H1 (cell line): ENCODE results near the gene IL10RA. TPM values are rescaled to one million over a fixed set of nuclear protein-coding genes. Genes with fewer than 3 reads are reported as not detected.

Experiments used
- BRCA1 ChIP-seq: IDR thresholded peaks from 2 replicates; pipeline ENCODE4 v1.6.1; 2012; ENCODE audit warnings: low read depth, low read length, improper control_type of control experiment
- CTBP2 ChIP-seq: IDR thresholded peaks from 2 replicates; pipeline ENCODE4 v1.7.0; 2011; ENCODE audit warnings: borderline replicate concordance, mild to moderate bottlenecking, moderate library complexity, mixed read lengths, low read length; ENCODE audit not compliant: insufficient read depth, insufficient read length
- EZH2 ChIP-seq: fragments of 200-600 bp; sonication (generic); IDR thresholded peaks from 2 replicates; pipeline ENCODE4 v1.7.1; 2012; ENCODE audit warnings: low read depth, mild to moderate bottlenecking, moderate library complexity, low read length, inconsistent platforms; ENCODE audit not compliant: severe bottlenecking
- GTF2F1 ChIP-seq: IDR thresholded peaks from 2 replicates; pipeline ENCODE4 v1.6.1; 2012; ENCODE audit warnings: low read depth, low read length, improper control_type of control experiment, borderline replicate concordance
- MAFK ChIP-seq: IDR thresholded peaks from 2 replicates; pipeline ENCODE4 v1.6.1; 2012; ENCODE audit warnings: low read depth, mild to moderate bottlenecking, improper control_type of control experiment, low read length
- RFX5 ChIP-seq: IDR thresholded peaks from 2 replicates; pipeline ENCODE4 v1.6.1; 2011; ENCODE audit warnings: low read depth, low read length, improper control_type of control experiment, borderline replicate concordance
- SP1 ChIP-seq: IDR thresholded peaks from 2 replicates; pipeline ENCODE4 v1.6.1; 2011; ENCODE audit warnings: low read depth, low read length
- SP4 ChIP-seq: IDR thresholded peaks from 2 replicates; pipeline ENCODE4 v1.6.1; 2012; ENCODE audit warnings: low read length, inconsistent platforms
- TBP ChIP-seq: IDR thresholded peaks from 2 replicates; pipeline ENCODE4 v1.6.1; 2011; ENCODE audit warnings: low read depth, low read length, improper control_type of control experiment
- polyA plus RNA-seq, 7 experiments: library from polyadenylated mRNA; depleted of rRNA in 3 of 7; stranded (reverse) in 5 of 7; unstranded in 2 of 7; fragments of >200 nt in 5 of 7; fragments of 200-250 nt in 2 of 7; gene quantifications; 1 replicate in 5 of 7; 2 replicates in 1 of 7; 4 replicates in 1 of 7; pipeline versions ENCODE4 v1.2.1 to v1.2.3, GENCODE V29; 2011 to 2013; ENCODE audit warnings: missing spikeins in 2 of 7, mixed read lengths in 2 of 7
- total RNA-seq: library from RNA; stranded (reverse); fragmentation: NEBNext Ultra II Directional; extraction: Animal tissue kit (Norgen Biotek cat#: 25700); gene quantifications from 2 replicates; pipeline ENCODE4 v1.2.1, GENCODE V29; 2021
- TF ChIP-seq, protein P1 (sequence below): fragments of 300-600 bp; sonication (generic); IDR thresholded peaks from 2 replicates; pipeline ENCODE4 v1.7.1; 2012; ENCODE audit warnings: low read length, moderate library complexity, mild to moderate bottlenecking, inconsistent platforms; ENCODE audit not compliant: insufficient replicate concordance

IL10RA gene
- total and polyA plus RNA-seq, 2 of the 8 experiments (the other 6 are each of a cell fraction or from before 2014, with no cell fraction given): 0.05 to 0.11 TPM

- TF ChIP-seq, protein P1, sequence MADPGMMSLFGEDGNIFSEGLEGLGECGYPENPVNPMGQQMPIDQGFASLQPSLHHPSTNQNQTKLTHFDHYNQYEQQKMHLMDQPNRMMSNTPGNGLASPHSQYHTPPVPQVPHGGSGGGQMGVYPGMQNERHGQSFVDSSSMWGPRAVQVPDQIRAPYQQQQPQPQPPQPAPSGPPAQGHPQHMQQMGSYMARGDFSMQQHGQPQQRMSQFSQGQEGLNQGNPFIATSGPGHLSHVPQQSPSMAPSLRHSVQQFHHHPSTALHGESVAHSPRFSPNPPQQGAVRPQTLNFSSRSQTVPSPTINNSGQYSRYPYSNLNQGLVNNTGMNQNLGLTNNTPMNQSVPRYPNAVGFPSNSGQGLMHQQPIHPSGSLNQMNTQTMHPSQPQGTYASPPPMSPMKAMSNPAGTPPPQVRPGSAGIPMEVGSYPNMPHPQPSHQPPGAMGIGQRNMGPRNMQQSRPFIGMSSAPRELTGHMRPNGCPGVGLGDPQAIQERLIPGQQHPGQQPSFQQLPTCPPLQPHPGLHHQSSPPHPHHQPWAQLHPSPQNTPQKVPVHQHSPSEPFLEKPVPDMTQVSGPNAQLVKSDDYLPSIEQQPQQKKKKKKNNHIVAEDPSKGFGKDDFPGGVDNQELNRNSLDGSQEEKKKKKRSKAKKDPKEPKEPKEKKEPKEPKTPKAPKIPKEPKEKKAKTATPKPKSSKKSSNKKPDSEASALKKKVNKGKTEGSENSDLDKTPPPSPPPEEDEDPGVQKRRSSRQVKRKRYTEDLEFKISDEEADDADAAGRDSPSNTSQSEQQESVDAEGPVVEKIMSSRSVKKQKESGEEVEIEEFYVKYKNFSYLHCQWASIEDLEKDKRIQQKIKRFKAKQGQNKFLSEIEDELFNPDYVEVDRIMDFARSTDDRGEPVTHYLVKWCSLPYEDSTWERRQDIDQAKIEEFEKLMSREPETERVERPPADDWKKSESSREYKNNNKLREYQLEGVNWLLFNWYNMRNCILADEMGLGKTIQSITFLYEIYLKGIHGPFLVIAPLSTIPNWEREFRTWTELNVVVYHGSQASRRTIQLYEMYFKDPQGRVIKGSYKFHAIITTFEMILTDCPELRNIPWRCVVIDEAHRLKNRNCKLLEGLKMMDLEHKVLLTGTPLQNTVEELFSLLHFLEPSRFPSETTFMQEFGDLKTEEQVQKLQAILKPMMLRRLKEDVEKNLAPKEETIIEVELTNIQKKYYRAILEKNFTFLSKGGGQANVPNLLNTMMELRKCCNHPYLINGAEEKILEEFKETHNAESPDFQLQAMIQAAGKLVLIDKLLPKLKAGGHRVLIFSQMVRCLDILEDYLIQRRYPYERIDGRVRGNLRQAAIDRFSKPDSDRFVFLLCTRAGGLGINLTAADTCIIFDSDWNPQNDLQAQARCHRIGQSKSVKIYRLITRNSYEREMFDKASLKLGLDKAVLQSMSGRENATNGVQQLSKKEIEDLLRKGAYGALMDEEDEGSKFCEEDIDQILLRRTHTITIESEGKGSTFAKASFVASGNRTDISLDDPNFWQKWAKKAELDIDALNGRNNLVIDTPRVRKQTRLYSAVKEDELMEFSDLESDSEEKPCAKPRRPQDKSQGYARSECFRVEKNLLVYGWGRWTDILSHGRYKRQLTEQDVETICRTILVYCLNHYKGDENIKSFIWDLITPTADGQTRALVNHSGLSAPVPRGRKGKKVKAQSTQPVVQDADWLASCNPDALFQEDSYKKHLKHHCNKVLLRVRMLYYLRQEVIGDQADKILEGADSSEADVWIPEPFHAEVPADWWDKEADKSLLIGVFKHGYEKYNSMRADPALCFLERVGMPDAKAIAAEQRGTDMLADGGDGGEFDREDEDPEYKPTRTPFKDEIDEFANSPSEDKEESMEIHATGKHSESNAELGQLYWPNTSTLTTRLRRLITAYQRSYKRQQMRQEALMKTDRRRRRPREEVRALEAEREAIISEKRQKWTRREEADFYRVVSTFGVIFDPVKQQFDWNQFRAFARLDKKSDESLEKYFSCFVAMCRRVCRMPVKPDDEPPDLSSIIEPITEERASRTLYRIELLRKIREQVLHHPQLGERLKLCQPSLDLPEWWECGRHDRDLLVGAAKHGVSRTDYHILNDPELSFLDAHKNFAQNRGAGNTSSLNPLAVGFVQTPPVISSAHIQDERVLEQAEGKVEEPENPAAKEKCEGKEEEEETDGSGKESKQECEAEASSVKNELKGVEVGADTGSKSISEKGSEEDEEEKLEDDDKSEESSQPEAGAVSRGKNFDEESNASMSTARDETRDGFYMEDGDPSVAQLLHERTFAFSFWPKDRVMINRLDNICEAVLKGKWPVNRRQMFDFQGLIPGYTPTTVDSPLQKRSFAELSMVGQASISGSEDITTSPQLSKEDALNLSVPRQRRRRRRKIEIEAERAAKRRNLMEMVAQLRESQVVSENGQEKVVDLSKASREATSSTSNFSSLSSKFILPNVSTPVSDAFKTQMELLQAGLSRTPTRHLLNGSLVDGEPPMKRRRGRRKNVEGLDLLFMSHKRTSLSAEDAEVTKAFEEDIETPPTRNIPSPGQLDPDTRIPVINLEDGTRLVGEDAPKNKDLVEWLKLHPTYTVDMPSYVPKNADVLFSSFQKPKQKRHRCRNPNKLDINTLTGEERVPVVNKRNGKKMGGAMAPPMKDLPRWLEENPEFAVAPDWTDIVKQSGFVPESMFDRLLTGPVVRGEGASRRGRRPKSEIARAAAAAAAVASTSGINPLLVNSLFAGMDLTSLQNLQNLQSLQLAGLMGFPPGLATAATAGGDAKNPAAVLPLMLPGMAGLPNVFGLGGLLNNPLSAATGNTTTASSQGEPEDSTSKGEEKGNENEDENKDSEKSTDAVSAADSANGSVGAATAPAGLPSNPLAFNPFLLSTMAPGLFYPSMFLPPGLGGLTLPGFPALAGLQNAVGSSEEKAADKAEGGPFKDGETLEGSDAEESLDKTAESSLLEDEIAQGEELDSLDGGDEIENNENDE: no peak
- TF ChIP-seq RFX5 (no peak), BRCA1 (no peak), CTBP2 (no peak), EZH2 (no peak), GTF2F1 (no peak), SP4 (no peak), SP1 (no peak), MAFK (no peak), TBP (no peak)
These were observed 11.8 kb downstream of the IL10RA start (continued) for GRCh38 chr11:117997823-117998579.
